KMS-11 (cell line): Measurements from ENCODE around the gene ACTL6A.

Source experiments
- H2AFZ ChIP-seq: fragments of 200-600 bp; sonication (generic); 2 replicates; pipeline ENCODE4 v1.6.1; 2016; ENCODE audit warnings: antibody characterized with exemption, mixed run types, low read depth
- H3K27ac ChIP-seq: fragments of 200-600 bp; sonication (generic); 2 replicates; pipeline ENCODE4 v1.6.1; 2016; ENCODE audit warnings: mild to moderate bottlenecking, mixed run types
- H3K27me3 ChIP-seq: fragments of 200-600 bp; sonication (generic); 2 replicates; pipeline ENCODE4 v1.6.1; 2017; ENCODE audit warnings: mild to moderate bottlenecking, low read depth, mixed run types, moderate library complexity; ENCODE audit not compliant: insufficient read depth
- H3K36me3 ChIP-seq: fragments of 200-600 bp; sonication (generic); 2 replicates; pipeline ENCODE4 v1.6.1; 2017; ENCODE audit warnings: mild to moderate bottlenecking, mixed run types; ENCODE audit not compliant: insufficient read depth
- H3K4me1 ChIP-seq: fragments of 200-600 bp; sonication (generic); 2 replicates; pipeline ENCODE4 v1.6.1; 2016; ENCODE audit warnings: mild to moderate bottlenecking, low read depth, mixed run types; ENCODE audit not compliant: poor library complexity, severe bottlenecking
- H3K4me2 ChIP-seq: fragments of 200-600 bp; sonication (generic); 2 replicates; pipeline ENCODE4 v1.7.0; 2016; ENCODE audit warnings: mild to moderate bottlenecking, mixed run types
- H3K4me3 ChIP-seq: fragments of 200-600 bp; sonication (generic); IDR thresholded peaks from 2 replicates; pipeline ENCODE4 v1.6.1; 2017; ENCODE audit warnings: low read depth, low read length, mixed read lengths; ENCODE audit not compliant: insufficient read depth
- H3K79me2 ChIP-seq: fragments of 200-600 bp; sonication (generic); 2 replicates; pipeline ENCODE4 v1.6.1; 2016; ENCODE audit warnings: low read depth, mixed run types; ENCODE audit not compliant: insufficient read depth
- H3K9ac ChIP-seq: fragments of 200-600 bp; sonication (generic); 2 replicates; pipeline ENCODE4 v1.6.1; 2016; ENCODE audit warnings: mild to moderate bottlenecking, mixed run types
- H4K20me1 ChIP-seq: fragments of 200-600 bp; sonication (generic); 2 replicates; pipeline ENCODE4 v1.6.1; 2016; ENCODE audit warnings: mild to moderate bottlenecking, mixed run types; ENCODE audit not compliant: insufficient read depth
- CTCF ChIP-seq: fragments of 200-600 bp; sonication (generic); conservative IDR thresholded peaks from 2 replicates; pipeline ENCODE4 v1.6.1; 2017; ENCODE audit warnings: low read depth, mild to moderate bottlenecking, antibody characterized with exemption, low read length, moderate library complexity, mixed read lengths

Gene ACTL6A

DNA sequence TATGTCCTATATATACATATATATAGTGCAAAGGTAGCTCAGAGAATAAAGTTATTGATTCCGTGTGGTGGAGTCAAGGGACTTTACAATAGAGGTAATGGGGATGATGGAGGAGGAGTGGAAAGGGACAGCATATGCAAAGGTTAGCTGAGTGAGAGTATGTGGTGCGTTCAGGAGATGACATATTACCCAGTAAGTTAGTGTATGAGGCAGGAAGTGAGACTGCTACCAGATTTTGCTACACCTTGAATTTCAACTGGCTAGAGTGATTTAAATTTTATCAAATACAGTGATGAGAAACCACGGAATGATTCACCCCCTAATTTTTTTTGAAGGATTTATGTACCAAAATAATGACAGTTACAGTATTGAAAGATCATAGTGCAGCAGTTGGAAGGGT, 2.8 kb downstream of the ACTL6A start:
- H3K79me2 ChIP-seq = peaks cover 58% of the 10 kb centered on the region
- H4K20me1 ChIP-seq = peaks cover 5% of the 10 kb centered on the region; the same call in 1 of the 2 replicates
- no peak overlapping the region for H3K4me3 ChIP-seq

GRCh38 chr3:179580992-179581391, 18.3 kb downstream of the ACTL6A start:
- H3K4me1 ChIP-seq = no peaks in the 10 kb centered on the region
- TF ChIP-seq CTCF = no peak
- no peaks in the 10 kb centered on the region for H4K20me1 ChIP-seq
- no peak overlapping the region for H2AFZ ChIP-seq
- H3K27ac ChIP-seq = no peak overlapping the region
- no peaks in the 10 kb centered on the region for H3K79me2 ChIP-seq
- H3K9ac ChIP-seq = no peak overlapping the region
- H3K36me3 ChIP-seq = peaks cover 36% of the 10 kb centered on the region
- no peak overlapping the region for H3K4me3 ChIP-seq
- H3K4me2 ChIP-seq = no peak overlapping the region
- no peaks in the 10 kb centered on the region for H3K27me3 ChIP-seq

More for the DNA sequence above, 2.8 kb downstream of the ACTL6A start:
- peaks cover 29% of the 10 kb centered on the region for H3K4me1 ChIP-seq
- H3K4me2 ChIP-seq = no peak overlapping the region
- no peak overlapping the region for H2AFZ ChIP-seq
- H3K9ac ChIP-seq = no peak overlapping the region
- no peak for TF ChIP-seq CTCF
- no peak overlapping the region for H3K27ac ChIP-seq
- no peaks in the 10 kb centered on the region for H3K36me3 ChIP-seq
- H3K27me3 ChIP-seq = no peaks in the 10 kb centered on the region

DNA sequence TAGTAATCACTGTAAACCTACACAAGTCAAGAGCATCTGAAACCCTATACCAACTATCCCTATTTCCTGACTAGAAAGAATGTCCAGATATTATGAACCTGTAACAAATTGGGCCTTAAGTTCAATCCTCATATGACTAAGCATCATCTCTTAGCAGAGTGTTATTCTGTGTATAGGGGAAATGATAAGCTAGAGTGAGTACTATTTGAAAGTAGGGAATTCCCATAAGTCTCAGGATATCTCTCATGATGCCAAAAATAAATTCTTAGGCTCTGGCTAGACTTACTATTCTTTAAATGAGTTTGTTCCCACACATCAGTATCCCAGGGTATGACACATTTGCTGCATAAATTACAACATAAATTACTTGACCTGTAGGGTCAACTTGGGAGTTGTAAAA, 26.4 kb downstream of the ACTL6A start:
- no peaks in the 10 kb centered on the region for H3K4me1 ChIP-seq
- no peaks in the 10 kb centered on the region for H4K20me1 ChIP-seq
- no peaks in the 10 kb centered on the region for H3K27me3 ChIP-seq
- H3K4me3 ChIP-seq = no peak overlapping the region
- TF ChIP-seq CTCF = no peak
- H3K36me3 ChIP-seq = peaks cover 29% of the 10 kb centered on the region; the same call in 1 of the 2 replicates
- H2AFZ ChIP-seq = no peak overlapping the region
- H3K4me2 ChIP-seq = no peak overlapping the region
- H3K9ac ChIP-seq = no peak overlapping the region
- H3K27ac ChIP-seq = no peak overlapping the region
- no peaks in the 10 kb centered on the region for H3K79me2 ChIP-seq

- Histone ChIP-seq H3K79me2 (no peaks in the 10 kb centered on the region), H2AFZ (no peak overlapping the region), H3K9ac (no peak overlapping the region), H3K4me2 (no peak overlapping the region), H4K20me1 (no peaks in the 10 kb centered on the region), H3K36me3 (peaks cover 21% of the 10 kb centered on the region; the same call in 1 of the 2 replicates), H3K27ac (no peak overlapping the region), H3K4me1 (no peaks in the 10 kb centered on the region), H3K4me3 (no peak overlapping the region), H3K27me3 (no peaks in the 10 kb centered on the region)
- no peak for TF ChIP-seq CTCF
Measured at GRCh38 chr3:179590669-179591068, 27.9 kb downstream of the ACTL6A start.
